Peyer's patch (tissue), 4 donors: ENCODE data around the gene CTNNA1.

ENCODE experiments used
- POLR2A ChIP-seq, 2 donors: fragments of 450-650 bp; IDR thresholded peaks; one replicate each; pipeline ENCODE4 v1.5.1; 2017; ENCODE audit warnings: antibody characterized with exemption in 2 of 2, mild to moderate bottlenecking in 2 of 2, moderate library complexity in 2 of 2
- TF ChIP-seq, protein P1 (sequence below), 6 experiments: fragments of 450-650 bp in 4 of 6; fragments of 200-600 bp in 2 of 6; sonication (generic) in 1 of 6; IDR thresholded peaks; one replicate each; pipeline ENCODE4 v1.5.1; 2017 to 2019; ENCODE audit warnings: antibody characterized with exemption in 6 of 6, mild to moderate bottlenecking in 3 of 6, moderate library complexity in 1 of 6

DNA sequence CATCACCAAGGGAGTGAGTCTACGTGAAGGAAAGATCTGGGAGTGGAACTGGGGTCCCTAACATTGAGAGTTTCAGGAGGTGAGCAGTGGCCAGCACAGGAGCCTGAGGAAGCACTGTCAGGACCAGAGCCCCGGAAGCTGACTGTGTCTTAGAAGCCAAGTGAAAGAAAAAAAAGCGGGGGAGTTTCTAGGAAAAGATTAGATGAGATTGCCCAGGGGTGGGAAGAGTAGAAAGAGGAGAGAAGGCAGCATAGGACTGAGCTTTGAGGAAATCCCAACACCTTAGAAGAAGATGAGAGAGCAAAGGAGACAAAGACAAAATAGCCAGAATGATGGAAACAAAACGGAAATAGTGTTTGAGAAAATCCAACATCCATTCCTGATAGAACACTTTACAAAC is 158.9 kb downstream of the CTNNA1 start:
- TF ChIP-seq POLR2A (IDR thresholded peaks at IDR 0.05), result no peak
- TF ChIP-seq, protein P1, sequence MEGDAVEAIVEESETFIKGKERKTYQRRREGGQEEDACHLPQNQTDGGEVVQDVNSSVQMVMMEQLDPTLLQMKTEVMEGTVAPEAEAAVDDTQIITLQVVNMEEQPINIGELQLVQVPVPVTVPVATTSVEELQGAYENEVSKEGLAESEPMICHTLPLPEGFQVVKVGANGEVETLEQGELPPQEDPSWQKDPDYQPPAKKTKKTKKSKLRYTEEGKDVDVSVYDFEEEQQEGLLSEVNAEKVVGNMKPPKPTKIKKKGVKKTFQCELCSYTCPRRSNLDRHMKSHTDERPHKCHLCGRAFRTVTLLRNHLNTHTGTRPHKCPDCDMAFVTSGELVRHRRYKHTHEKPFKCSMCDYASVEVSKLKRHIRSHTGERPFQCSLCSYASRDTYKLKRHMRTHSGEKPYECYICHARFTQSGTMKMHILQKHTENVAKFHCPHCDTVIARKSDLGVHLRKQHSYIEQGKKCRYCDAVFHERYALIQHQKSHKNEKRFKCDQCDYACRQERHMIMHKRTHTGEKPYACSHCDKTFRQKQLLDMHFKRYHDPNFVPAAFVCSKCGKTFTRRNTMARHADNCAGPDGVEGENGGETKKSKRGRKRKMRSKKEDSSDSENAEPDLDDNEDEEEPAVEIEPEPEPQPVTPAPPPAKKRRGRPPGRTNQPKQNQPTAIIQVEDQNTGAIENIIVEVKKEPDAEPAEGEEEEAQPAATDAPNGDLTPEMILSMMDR (IDR thresholded peaks at IDR 0.05), result no peak
